ENCODE measurements around the gene PDE7B. TPM values are rescaled to one million over a fixed set of nuclear protein-coding genes. Genes with fewer than 3 reads are reported as not detected.

PDE7B gene
- total and polyA plus RNA-seq, 2 of the 8 experiments (the other 6 are each of a cell fraction or from before 2014, with no cell fraction given): not detected

- Histone ChIP-seq H4K20me1 (replicated peaks in 1 of 2; ENCODE audit: control insufficient read depth in 1 of 2, insufficient read depth in 2 of 2, low read length in 2 of 2) (no peaks in the 10 kb centered on the region), H3K23me2 (ENCODE audit: low read depth, low read length) (no peaks in the 10 kb centered on the region), H3K23ac (ENCODE audit: insufficient read length) (no peak overlapping the region), H3K27ac (ENCODE audit: low read depth, low read length) (no peak overlapping the region), H3K18ac (ENCODE audit: extremely low read depth, low read length) (no peak overlapping the region), H3K27me3 (replicated peaks in 1 of 4; ENCODE audit: control insufficient read depth in 3 of 4, extremely low read depth in 1 of 4, insufficient read depth in 3 of 4, low read length in 3 of 4) (no peaks in the 10 kb centered on the region), H4K5ac (ENCODE audit: insufficient read length, low read depth, low read length) (no peak overlapping the region), H3K4me3 (ENCODE audit: extremely low read depth in 1 of 4, insufficient read depth in 2 of 4, low read depth in 3 of 4, low read length in 4 of 4) (no peak overlapping the region), H2BK120ac (replicated peaks; ENCODE audit: low read depth, low read length) (no peak overlapping the region), H2AK5ac (ENCODE audit: low read depth, low read length) (no peak overlapping the region), H3K56ac (replicated peaks; ENCODE audit: insufficient read length, low read depth, low read length) (no peak overlapping the region), H3K14ac (ENCODE audit: insufficient read length) (no peak overlapping the region), H3K9me3 (ENCODE audit: insufficient read depth in 2 of 2, low read depth in 1 of 2, low read length in 1 of 2) (no peaks in the 10 kb centered on the region), H4K91ac (replicated peaks; ENCODE audit: insufficient read length, low read length) (no peak overlapping the region), H3K4me1 (replicated peaks in 1 of 4; ENCODE audit: control insufficient read depth in 3 of 4, insufficient read depth in 4 of 4, low read length in 3 of 4) (no peaks in the 10 kb centered on the region), H3K79me2 (ENCODE audit: control insufficient read depth in 1 of 2, insufficient read depth in 2 of 2, low read length in 2 of 2) (no peaks in the 10 kb centered on the region), H2BK12ac (ENCODE audit: low read depth, low read length) (no peak overlapping the region), H3K9ac (replicated peaks in 1 of 4; ENCODE audit: extremely low read depth in 1 of 4, low read depth in 3 of 4, low read length in 3 of 4) (no peak overlapping the region), H3K4ac (replicated peaks; ENCODE audit: insufficient read length, low read depth, low read length) (no peak overlapping the region), H3K4me2 (ENCODE audit: insufficient read depth in 1 of 2, low read depth in 2 of 2, low read length in 2 of 2) (no peak overlapping the region), H2BK5ac (ENCODE audit: low read depth, low read length) (no peak overlapping the region), H2BK15ac (ENCODE audit: low read length) (no peak overlapping the region), H2AFZ (ENCODE audit: low read length) (no peak overlapping the region), H2BK20ac (ENCODE audit: low read length) (no peak overlapping the region), H3K36me3 (ENCODE audit: control insufficient read depth in 2 of 4, insufficient read depth in 4 of 4, low read length in 3 of 4) (no peaks in the 10 kb centered on the region), H4K8ac (ENCODE audit: extremely low read depth, insufficient read depth, low read length) (no peak overlapping the region), H3K79me1 (ENCODE audit: low read depth, low read length) (no peaks in the 10 kb centered on the region)
- ChIA-PET CTCF (ENCODE audit: partially characterized antibody) (no interaction called here), POLR2A (ENCODE audit: partially characterized antibody) (no interaction called here)
- WGBS, 2 experiments (ENCODE audit: extremely low coverage in 1 of 2, insufficient coverage in 1 of 2, insufficient read length in 1 of 2, insufficient replicate concordance in 2 of 2, low coverage in 1 of 2, low lambda C conversion rate in 2 of 2, missing lambda C conversion rate in 1 of 2): 81% methylated on average over 3 of the region's 3 CpGs; no CpG with 5 or more reads in 1 of the 2 experiments
- FAIRE-seq (no peak), DNase-seq (ENCODE audit: low read depth in 1 of 2, low spot score in 2 of 2) (no peak)
- TF ChIP-seq USF2 (IDR thresholded peaks at IDR 0.05; ENCODE audit: low read length): no peak
- TF ChIP-seq MAFK (IDR thresholded peaks at IDR 0.05; ENCODE audit: low read depth, low read length): no peak
- TF ChIP-seq E2F6 (IDR thresholded peaks at IDR 0.05): no peak
- no peak for TF ChIP-seq GABPA (IDR thresholded peaks at IDR 0.05; ENCODE audit: borderline replicate concordance, insufficient read depth, low read length)
- no peak for TF ChIP-seq SIRT6 (IDR thresholded peaks at IDR 0.05; ENCODE audit: low read length)
- no peak for TF ChIP-seq FOSL1 (IDR thresholded peaks at IDR 0.05; ENCODE audit: insufficient read depth, low read depth, low read length)
- no peak for TF ChIP-seq RBBP5 (IDR thresholded peaks at IDR 0.05; ENCODE audit: borderline replicate concordance, low read depth, low read length)
- TF ChIP-seq SAP30 (IDR thresholded peaks at IDR 0.05; ENCODE audit: insufficient read depth, insufficient replicate concordance, low read length): no peak
- TF ChIP-seq JUN (IDR thresholded peaks at IDR 0.05; ENCODE audit: low read depth, low read length): no peak
- TF ChIP-seq CEBPB (IDR thresholded peaks at IDR 0.05; ENCODE audit: low read depth, low read length): no peak
- no peak for TF ChIP-seq SP1 (IDR thresholded peaks at IDR 0.05; ENCODE audit: low read depth, low read length)
- TF ChIP-seq HDAC6 (IDR thresholded peaks at IDR 0.05; ENCODE audit: low read depth, low read length): no peak
- no peak for TF ChIP-seq JUND (IDR thresholded peaks at IDR 0.05; ENCODE audit: low read length)
- no peak for TF ChIP-seq NRF1 (IDR thresholded peaks at IDR 0.05; ENCODE audit: low read depth, low read length)
Measured at GRCh38 chr6:136076496-136076895, 225.0 kb downstream of the PDE7B start.

Measured in H1 (cell line).